H1 (cell line): ENCODE results near the gene SRSF9.

Experiments used
- ATF3 ChIP-seq: IDR thresholded peaks from 2 replicates; pipeline ENCODE4 v1.6.1; 2011; ENCODE audit warnings: low read depth, mild to moderate bottlenecking, low read length; ENCODE audit not compliant: insufficient read depth
- BCL11A ChIP-seq, 2 experiments: IDR thresholded peaks; one replicate each; pipeline ENCODE4 v1.6.1; 2011; ENCODE audit warnings: low read depth in 2 of 2, low read length in 2 of 2, mild to moderate bottlenecking in 2 of 2
- EP300 ChIP-seq, 2 experiments: IDR thresholded peaks; 1 replicate in 1 of 2; 2 replicates in 1 of 2; pipeline ENCODE4 v1.6.1; 2011 to 2012; ENCODE audit warnings: low read depth in 2 of 2, low read length in 2 of 2, mild to moderate bottlenecking in 2 of 2, borderline replicate concordance in 1 of 2, inconsistent platforms in 1 of 2, moderate library complexity in 1 of 2
- GABPA ChIP-seq: IDR thresholded peaks from 2 replicates; pipeline ENCODE4 v1.6.1; 2011; ENCODE audit warnings: mild to moderate bottlenecking, low read length, moderate library complexity, borderline replicate concordance; ENCODE audit not compliant: insufficient read depth
- POLR2A ChIP-seq, 2 experiments: IDR thresholded peaks; 1 replicate in 1 of 2; 2 replicates in 1 of 2; pipeline ENCODE4 v1.6.1; 2011; ENCODE audit warnings: low read depth in 2 of 2, low read length in 2 of 2, mild to moderate bottlenecking in 2 of 2; ENCODE audit errors: control extremely low read depth in 1 of 2
- POLR2AphosphoS5 ChIP-seq: IDR thresholded peaks from 2 replicates; pipeline ENCODE4 v1.6.1; 2011; ENCODE audit warnings: low read depth, low read length
- SP1 ChIP-seq: IDR thresholded peaks from 2 replicates; pipeline ENCODE4 v1.6.1; 2011; ENCODE audit warnings: low read depth, low read length
- TCF12 ChIP-seq: IDR thresholded peaks from 2 replicates; pipeline ENCODE4 v1.6.1; 2011; ENCODE audit warnings: low read depth, mild to moderate bottlenecking, low read length
- TF ChIP-seq, protein P1 (sequence below): IDR thresholded peaks from 2 replicates; pipeline ENCODE4 v1.6.1; 2012; ENCODE audit warnings: inconsistent platforms
- TF ChIP-seq, protein P2 (sequence below), 3 experiments: IDR thresholded peaks; 1 replicate in 2 of 3; 2 replicates in 1 of 3; pipeline versions ENCODE4 v1.5.1 to v1.6.1; 2011; ENCODE audit warnings: low read length in 3 of 3, mild to moderate bottlenecking in 3 of 3, inconsistent platforms in 2 of 3, low read depth in 1 of 3, moderate library complexity in 1 of 3; ENCODE audit not compliant: insufficient read depth in 1 of 3; ENCODE audit errors: control extremely low read depth in 1 of 3

- TF ChIP-seq, protein P1, sequence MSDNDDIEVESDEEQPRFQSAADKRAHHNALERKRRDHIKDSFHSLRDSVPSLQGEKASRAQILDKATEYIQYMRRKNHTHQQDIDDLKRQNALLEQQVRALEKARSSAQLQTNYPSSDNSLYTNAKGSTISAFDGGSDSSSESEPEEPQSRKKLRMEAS: no peak
- TF ChIP-seq GABPA (no peak), POLR2A (IDR thresholded peaks at IDR 0.05; ENCODE audit: control extremely low read depth in 1 of 2, low read depth in 2 of 2, low read length in 2 of 2) (no peak), SP1 (no peak), EP300 (IDR thresholded peaks at IDR 0.05; ENCODE audit: borderline replicate concordance in 1 of 2, low read depth in 2 of 2, low read length in 2 of 2) (no peak), ATF3 (no peak), POLR2AphosphoS5 (no peak), TCF12 (no peak), BCL11A (IDR thresholded peaks at IDR 0.05; ENCODE audit: low read depth in 2 of 2, low read length in 2 of 2) (no peak)
- TF ChIP-seq, protein P2, sequence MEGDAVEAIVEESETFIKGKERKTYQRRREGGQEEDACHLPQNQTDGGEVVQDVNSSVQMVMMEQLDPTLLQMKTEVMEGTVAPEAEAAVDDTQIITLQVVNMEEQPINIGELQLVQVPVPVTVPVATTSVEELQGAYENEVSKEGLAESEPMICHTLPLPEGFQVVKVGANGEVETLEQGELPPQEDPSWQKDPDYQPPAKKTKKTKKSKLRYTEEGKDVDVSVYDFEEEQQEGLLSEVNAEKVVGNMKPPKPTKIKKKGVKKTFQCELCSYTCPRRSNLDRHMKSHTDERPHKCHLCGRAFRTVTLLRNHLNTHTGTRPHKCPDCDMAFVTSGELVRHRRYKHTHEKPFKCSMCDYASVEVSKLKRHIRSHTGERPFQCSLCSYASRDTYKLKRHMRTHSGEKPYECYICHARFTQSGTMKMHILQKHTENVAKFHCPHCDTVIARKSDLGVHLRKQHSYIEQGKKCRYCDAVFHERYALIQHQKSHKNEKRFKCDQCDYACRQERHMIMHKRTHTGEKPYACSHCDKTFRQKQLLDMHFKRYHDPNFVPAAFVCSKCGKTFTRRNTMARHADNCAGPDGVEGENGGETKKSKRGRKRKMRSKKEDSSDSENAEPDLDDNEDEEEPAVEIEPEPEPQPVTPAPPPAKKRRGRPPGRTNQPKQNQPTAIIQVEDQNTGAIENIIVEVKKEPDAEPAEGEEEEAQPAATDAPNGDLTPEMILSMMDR (IDR thresholded peaks at IDR 0.05; ENCODE audit: control extremely low read depth in 1 of 3, insufficient read depth in 1 of 3, low read depth in 1 of 3, low read length in 3 of 3): no peak
These were observed 19.5 kb upstream of the SRSF9 start for GRCh38 chr12:120489018-120489417.
